GM19328 (cell line): ENCODE measurements around the gene STAC2.

Experiments
- ATAC-seq: cut with Tn5 transposase; IDR thresholded peaks from one replicate; pipeline ENCODE4 v1.9.1; 2021; ENCODE audit warnings: mild to moderate bottlenecking, moderate library complexity; ENCODE audit not compliant: unreplicated experiment

STAC2 gene

GRCh38 chr17:39166437-39167335 lies 59.1 kb downstream of the STAC2 start:
- no peak for ATAC-seq

GRCh38 chr17:39165841-39166349 lies 59.9 kb downstream of the STAC2 start, which contains the start of gene ARL5C:
TSS of gene ARL5C (minus strand) at chr17:39166161. CDS start at chr17:39165760, 401 bp downstream.
- ATAC-seq, result no peak

- no peak for ATAC-seq
These were observed 60.4 kb downstream of the STAC2 start for GRCh38 chr17:39165178-39165840.

GRCh38 chr17:39164675-39165143 lies 61.0 kb downstream of the STAC2 start:
- peak; percentile 70 for ATAC-seq

GRCh38 chr17:39161962-39162361 lies 63.8 kb downstream of the STAC2 start:
- no peak for ATAC-seq
